RCC 7860 (cell line): Measurements from ENCODE around the gene OAS3.
"Not testable (repeated sequence)": the region's sequence is repeated elsewhere in the genome, so short reads cannot be mapped to it uniquely, and the experiment has no call there.

Experiments used
- DNase-seq: peaks from one replicate; pipeline ENCODE4 v3.0.0-alpha.2; 2015; ENCODE audit warnings: low spot score
- FAIRE-seq: peaks from 2 replicates; lab custom pipeline; 2012; peaks lifted over from hg19 to GRCh38; lab: Jason Lieb, UNC

Gene OAS3, protein sequence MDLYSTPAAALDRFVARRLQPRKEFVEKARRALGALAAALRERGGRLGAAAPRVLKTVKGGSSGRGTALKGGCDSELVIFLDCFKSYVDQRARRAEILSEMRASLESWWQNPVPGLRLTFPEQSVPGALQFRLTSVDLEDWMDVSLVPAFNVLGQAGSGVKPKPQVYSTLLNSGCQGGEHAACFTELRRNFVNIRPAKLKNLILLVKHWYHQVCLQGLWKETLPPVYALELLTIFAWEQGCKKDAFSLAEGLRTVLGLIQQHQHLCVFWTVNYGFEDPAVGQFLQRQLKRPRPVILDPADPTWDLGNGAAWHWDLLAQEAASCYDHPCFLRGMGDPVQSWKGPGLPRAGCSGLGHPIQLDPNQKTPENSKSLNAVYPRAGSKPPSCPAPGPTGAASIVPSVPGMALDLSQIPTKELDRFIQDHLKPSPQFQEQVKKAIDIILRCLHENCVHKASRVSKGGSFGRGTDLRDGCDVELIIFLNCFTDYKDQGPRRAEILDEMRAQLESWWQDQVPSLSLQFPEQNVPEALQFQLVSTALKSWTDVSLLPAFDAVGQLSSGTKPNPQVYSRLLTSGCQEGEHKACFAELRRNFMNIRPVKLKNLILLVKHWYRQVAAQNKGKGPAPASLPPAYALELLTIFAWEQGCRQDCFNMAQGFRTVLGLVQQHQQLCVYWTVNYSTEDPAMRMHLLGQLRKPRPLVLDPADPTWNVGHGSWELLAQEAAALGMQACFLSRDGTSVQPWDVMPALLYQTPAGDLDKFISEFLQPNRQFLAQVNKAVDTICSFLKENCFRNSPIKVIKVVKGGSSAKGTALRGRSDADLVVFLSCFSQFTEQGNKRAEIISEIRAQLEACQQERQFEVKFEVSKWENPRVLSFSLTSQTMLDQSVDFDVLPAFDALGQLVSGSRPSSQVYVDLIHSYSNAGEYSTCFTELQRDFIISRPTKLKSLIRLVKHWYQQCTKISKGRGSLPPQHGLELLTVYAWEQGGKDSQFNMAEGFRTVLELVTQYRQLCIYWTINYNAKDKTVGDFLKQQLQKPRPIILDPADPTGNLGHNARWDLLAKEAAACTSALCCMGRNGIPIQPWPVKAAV

DNA sequence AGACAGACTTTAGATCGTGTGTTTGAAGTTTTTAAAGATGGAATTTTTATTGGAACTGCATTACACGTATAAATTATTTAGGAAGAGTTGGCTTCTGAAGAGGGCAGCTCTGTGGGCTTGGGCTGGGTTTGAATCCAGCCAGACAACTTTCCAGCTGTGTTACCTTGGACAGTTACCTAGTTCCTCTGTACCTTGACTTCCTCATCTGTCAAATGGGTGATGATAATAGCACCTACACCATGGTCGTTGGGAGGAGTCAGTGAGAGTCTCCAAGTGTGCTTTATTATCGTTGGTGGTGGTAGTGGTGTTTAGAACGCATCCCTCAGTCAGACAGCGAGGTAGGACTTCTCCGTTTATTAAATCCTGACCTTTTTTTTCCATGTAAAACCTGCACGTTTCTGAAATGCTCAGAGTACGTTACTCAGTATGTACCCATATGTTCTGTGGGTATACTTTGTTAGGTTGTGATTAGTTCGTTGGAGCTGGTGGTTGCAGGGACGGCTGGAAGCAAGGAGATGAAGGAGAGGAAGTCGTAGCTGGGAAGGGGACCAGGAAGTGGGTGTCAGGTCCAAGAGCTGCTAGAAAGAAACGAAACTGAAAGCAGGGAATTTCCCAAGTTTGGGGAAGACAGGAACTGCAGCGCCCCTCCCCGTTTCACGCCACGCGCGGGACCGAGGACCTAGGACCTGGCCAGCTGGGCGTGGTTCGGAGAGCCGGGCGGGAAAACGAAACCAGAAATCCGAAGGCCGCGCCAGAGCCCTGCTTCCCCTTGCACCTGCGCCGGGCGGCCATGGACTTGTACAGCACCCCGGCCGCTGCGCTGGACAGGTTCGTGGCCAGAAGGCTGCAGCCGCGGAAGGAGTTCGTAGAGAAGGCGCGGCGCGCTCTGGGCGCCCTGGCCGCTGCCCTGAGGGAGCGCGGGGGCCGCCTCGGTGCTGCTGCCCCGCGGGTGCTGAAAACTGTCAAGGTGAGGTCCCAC is at the start of gene OAS3:
Gene OAS3, plus strand, starts transcription at position 734 of the 979 bp plus-strand sequence. Its CDS starts 57 bp downstream, at position 791.
- DNase-seq (peak; percentile 76), FAIRE-seq (no peak)

GRCh38 chr12:112891093-112892024 is 46.9 kb upstream of the OAS3 start:
- FAIRE-seq: no peak
- DNase-seq: no peak

- FAIRE-seq: no peak
- DNase-seq: no peak
These were observed 45.4 kb upstream of the OAS3 start for GRCh38 chr12:112892856-112893255.

DNA sequence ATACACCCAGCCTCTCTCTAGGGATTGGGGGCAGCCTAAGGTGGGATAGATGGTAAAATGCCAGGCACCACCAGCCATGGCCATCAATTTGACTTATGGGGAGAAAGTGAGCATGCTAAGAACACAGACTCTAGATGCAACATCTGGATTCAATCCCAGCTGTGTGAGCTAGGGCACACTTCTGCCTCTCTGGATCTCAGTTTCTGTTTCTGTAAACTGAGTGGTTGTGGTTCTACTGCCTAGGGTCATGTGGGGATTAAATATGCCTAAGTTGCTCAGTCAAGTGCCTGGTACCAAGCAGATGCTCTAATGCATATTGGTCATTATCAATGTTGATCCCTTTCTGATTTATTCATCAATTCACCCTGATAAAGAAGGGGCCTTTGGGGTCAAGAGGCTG is 44.1 kb upstream of the OAS3 start:
- no peak for FAIRE-seq

GRCh38 chr12:112898380-112898779 is 39.9 kb upstream of the OAS3 start:
- DNase-seq (no peak), FAIRE-seq (no peak)

More for the DNA sequence above, 44.1 kb upstream of the OAS3 start:
- no peak for DNase-seq

DNA sequence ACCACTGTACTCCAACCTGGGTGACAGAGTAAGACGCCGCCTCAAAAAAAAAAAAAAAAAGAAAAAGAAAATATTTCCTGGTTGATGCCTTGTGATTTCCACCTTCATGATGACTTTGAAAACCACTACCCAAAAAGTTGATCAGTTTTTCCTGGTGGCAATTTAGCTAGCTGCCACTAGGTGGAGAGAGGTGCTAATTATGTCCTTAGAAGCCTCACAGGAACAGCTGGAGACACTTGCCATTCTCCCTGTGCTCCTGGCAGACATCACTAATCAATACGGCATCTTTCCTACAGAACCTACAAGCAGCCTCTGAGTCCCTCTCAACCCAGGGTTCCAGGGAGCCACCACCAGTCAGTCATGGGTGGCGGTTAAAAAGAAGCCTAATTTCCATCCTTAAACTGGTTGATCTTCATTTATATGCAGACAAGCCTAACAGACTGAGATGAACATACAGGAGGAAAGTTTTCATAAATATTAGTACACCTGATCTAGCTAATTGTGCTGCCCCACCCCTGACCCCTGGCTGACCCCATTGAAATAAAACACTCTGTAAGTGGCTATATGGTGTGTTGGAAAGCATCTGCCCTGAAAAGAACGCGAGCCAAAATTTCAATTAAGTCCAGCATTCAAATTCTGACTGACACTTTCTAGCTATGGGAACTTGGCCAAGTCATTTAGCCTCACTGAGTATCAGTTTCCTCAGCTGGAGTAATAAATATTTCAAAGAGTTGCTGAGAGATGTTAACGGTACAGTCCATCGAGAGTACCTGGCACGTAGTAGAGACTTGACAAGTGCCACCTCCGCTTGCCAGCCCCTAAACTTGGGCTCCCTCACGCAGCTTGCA is 37.8 kb upstream of the OAS3 start:
- no peak for FAIRE-seq
- peak; percentile 16 for DNase-seq

GRCh38 chr12:112901271-112901670 is 37.0 kb upstream of the OAS3 start:
- DNase-seq: no peak
- FAIRE-seq: no peak

- no peak for FAIRE-seq
- no peak for DNase-seq
These were observed 33.7 kb upstream of the OAS3 start for GRCh38 chr12:112904571-112904970.

GRCh38 chr12:112905451-112906089 is 32.7 kb upstream of the OAS3 start:
- DNase-seq (no peak), FAIRE-seq (no peak)

DNA sequence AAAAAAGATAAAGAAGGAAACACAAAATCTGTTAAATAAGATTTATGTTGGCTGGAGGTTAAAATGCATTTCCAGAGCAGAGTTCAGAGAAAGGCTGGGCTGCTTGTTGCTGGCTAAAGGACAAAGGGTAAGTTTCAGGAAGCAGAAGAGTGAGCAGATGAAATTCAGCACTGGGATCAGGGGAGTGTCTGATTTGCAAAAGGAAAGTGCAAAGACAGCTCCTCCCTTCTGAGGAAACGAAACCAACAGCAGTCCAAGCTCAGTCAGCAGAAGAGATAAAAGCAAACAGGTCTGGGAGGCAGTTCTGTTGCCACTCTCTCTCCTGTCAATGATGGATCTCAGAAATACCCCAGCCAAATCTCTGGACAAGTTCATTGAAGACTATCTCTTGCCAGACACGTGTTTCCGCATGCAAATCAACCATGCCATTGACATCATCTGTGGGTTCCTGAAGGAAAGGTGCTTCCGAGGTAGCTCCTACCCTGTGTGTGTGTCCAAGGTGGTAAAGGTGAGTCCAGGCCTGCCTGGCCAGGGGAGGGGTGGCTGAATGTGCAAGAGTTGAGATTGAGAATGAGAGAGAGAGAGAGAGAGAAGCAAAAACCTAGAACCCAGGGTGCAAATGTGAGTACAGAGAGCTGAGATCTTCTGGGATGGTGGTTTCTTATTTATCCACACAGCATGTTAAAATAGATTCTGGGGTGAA is 31.4 kb upstream of the OAS3 start, which contains the start of gene OAS1:
Gene OAS1, plus strand, starts transcription at position 251 of the 703 bp plus-strand sequence. Its CDS starts 78 bp downstream, at position 329.
- FAIRE-seq: no peak

DNA sequence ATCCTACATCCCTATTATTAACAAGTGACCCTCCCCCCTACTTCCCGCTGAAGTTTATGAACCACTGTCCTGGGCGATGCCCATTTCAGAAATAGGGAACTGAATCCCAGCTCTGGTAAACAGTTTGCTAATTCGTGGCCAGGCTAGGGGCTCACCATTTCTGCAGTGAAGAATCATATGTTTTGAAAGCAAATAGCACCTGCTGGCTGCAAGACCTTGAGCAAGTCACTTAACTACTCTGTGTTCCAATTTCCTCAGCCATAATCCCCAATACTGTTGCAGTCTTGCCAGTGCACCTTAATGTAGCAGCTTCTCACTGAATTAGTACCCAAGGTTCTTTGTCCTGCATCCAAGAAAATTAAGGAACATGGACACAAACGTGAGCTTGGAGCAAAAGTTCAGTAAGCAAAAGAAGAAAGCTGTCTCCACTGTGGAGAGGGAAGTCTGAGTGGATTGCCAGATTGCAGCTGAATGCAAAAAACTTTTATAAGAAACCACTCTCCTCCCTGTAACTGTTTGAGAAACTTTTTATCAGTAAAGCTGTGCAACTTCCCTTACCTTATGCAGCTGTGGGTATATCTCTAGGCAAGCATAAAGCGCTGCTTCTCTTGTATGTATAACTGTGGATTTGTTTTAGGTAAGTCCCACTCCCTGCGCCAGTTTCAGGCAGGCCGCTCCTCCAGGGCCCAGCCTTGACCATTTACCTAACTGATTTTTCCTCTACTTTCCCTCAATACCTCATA is 30.7 kb upstream of the OAS3 start:
- DNase-seq (no peak), FAIRE-seq (no peak)

More for the DNA sequence above, 31.4 kb upstream of the OAS3 start, which contains the start of gene OAS1:
- peak; percentile 32 for DNase-seq

DNA sequence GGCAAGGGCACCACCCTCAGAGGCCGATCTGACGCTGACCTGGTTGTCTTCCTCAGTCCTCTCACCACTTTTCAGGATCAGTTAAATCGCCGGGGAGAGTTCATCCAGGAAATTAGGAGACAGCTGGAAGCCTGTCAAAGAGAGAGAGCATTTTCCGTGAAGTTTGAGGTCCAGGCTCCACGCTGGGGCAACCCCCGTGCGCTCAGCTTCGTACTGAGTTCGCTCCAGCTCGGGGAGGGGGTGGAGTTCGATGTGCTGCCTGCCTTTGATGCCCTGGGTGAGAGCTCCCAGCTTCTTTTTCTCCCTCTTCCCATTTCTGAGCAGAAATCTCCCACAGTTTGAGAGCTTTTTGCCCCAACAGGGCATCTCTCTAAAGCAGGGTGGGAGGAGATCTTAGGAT is 29.7 kb upstream of the OAS3 start:
- FAIRE-seq: no peak

DNA sequence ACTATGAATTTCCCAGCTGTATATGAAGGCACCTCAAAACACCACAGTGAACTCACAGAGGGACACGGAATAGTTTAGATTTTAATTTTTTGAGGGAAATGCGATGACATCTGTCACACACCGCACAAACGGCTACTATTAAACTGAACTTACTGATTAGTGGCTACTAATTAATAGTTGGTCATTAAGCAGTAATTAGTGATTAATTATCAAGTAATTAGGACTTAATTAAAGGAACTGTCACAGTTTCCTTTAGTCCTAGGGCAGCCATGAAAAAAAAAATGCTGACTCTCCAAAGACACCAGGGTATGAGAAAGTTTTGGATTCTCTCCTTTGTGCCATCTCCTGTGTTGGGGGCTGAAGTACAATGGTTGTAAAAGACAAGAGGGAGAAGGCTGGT is 28.6 kb upstream of the OAS3 start:
- FAIRE-seq: no peak
- DNase-seq: no peak

More for the DNA sequence above, 29.7 kb upstream of the OAS3 start:
- no peak for DNase-seq

DNA sequence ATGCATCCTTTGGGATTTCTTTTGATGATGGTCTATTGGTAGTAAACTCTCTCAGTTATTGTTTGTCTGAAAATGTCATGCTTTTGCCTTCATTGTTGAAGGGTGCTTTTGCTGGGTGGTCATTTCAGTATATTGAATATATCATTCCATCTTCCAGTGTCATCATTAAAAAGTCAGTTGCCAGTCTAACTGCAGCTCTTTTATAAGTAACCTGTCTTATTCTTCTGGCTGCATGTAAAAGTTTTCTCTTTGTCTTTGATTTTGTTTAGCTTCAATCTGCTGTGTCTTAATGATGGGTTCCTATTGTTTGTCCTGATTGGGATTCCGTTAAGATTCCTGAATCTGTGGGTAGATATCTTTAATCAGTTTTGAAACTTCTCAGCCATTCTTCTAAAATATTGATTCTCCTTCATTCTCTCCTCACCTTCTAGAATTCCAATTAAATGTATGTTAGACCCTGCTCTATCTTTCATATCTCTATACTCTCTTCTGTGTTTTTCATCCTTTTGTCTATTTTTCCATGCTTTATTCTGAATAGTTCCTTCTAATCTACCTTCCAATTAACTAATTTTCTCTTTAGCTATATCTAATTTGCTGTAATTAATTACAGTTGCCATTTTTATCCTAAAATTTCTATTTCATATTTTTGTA is 25.1 kb upstream of the OAS3 start:
- FAIRE-seq (no peak), DNase-seq (no peak)

DNA sequence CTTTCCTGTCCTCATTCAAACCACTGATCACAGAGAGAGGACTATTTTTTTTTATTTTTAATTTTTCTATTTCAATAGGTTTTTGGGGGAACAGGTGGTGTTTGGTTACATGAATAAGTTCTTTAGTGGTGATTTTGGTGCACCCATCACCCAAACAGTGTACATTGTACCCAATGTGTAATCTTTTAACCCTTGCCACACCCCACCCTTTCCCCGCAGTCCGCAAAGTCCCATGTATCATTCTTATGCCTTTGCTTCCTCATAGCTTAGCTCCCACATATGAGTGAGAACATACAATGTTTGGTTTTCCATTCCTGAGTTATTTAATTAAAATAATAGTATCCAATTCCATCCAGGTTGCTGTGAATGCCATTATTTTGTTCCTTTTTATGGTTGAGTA is 24.4 kb upstream of the OAS3 start:
- FAIRE-seq, DNase-seq: not testable (repeated sequence)

- FAIRE-seq: no peak
- DNase-seq: no peak
These were observed 22.0 kb upstream of the OAS3 start for GRCh38 chr12:112916270-112916669.
